Activated CD8-positive, alpha-beta T cell treated with anti-CD3 and anti-CD28 coated beads for 36 hours (primary cell): Measurements from ENCODE around the gene WDR82. TPM values are rescaled to one million over a fixed set of nuclear protein-coding genes. Genes with fewer than 3 reads are reported as not detected.

ENCODE experiments used
- ATAC-seq: fragments of 200-7000 bp; cut with Tn5 transposase; one replicate; pipeline ENCODE4 v1.10.0; 2021; ENCODE audit warnings: mild to moderate bottlenecking, moderate library complexity
- CTCF ChIA-PET: fragments of 350-600 bp; sonication (Branson Sonifier 250); formaldehyde crosslinking; loops from one replicate; lab custom pipeline; 2021; ENCODE audit warnings: antibody characterized with exemption; lab: Charles Lee
- POLR2A ChIA-PET: fragments of 350-600 bp; sonication (Branson Sonifier 250); formaldehyde crosslinking; loops from one replicate; lab custom pipeline; 2021; ENCODE audit warnings: antibody characterized with exemption; lab: Charles Lee
- DNase-seq: peaks from one replicate; pipeline ENCODE4 v3.0.0-alpha.2; 2020
- H3K27ac Mint-ChIP-seq: one replicate; pipeline ENCODE4 v1.8.0; 2021; ENCODE audit warnings: mild to moderate bottlenecking, mixed read lengths
- H3K27me3 Mint-ChIP-seq: one replicate; pipeline ENCODE4 v1.8.0; 2021; ENCODE audit warnings: mixed read lengths
- H3K36me3 Mint-ChIP-seq: one replicate; pipeline ENCODE4 v1.8.0; 2021; ENCODE audit warnings: low read depth, mixed read lengths
- H3K4me1 Mint-ChIP-seq: one replicate; pipeline ENCODE4 v1.8.0; 2021; ENCODE audit warnings: low read depth, mixed read lengths
- H3K4me3 Mint-ChIP-seq: one replicate; pipeline ENCODE4 v1.8.0; 2021; ENCODE audit warnings: mild to moderate bottlenecking, moderate library complexity, mixed read lengths
- H3K9me3 Mint-ChIP-seq: one replicate; pipeline ENCODE4 v1.8.0; 2021; ENCODE audit warnings: mixed read lengths
- CTCF ChIP-seq: fragments of 200-600 bp; IDR thresholded peaks from one replicate; pipeline ENCODE4 v1.8.0; 2022; ENCODE audit warnings: antibody characterized with exemption, mild to moderate bottlenecking
- intact Hi-C: fragments of 100-400 bp; cut with micrococcal nuclease; formaldehyde crosslinking; loops from one replicate; pipeline ENCODE4 v1.10.0; 2022
- total RNA-seq, 2 experiments: library from RNA; stranded (reverse); gene quantifications; one replicate each; pipeline ENCODE4 v1.2.3, GENCODE V29; 2021

The WDR82 gene
- total RNA-seq, 2 experiments from 2014 or later = 103 to 105 TPM

- Mint-ChIP-seq H3K9me3 (no peaks in the 10 kb centered on the region), H3K4me1 (no peaks in the 10 kb centered on the region), H3K27me3 (no peaks in the 10 kb centered on the region), H3K36me3 (no peaks in the 10 kb centered on the region), H3K27ac (no peak overlapping the region), H3K4me3 (no peak overlapping the region)
- no peak for TF ChIP-seq CTCF
- DNase-seq (no peak), ATAC-seq (no peak)
- intact Hi-C loops = no loop called here
- ChIA-PET POLR2A (no interaction called here), CTCF (interaction anchor here (0.8 to 1.1 kb wide), 2 partner anchors 33 to 108 kb away, joined by 3 read pairs; no protein-coding TSS in a partner anchor)
Measured at GRCh38 chr3:52324676-52325075, 46.2 kb upstream of the WDR82 start.

- ChIA-PET POLR2A (no interaction called here), CTCF (interaction anchor here (1.1 to 1.8 kb wide), 3 partner anchors 15 to 107 kb away, joined by 3 to 5 read pairs (median 4); no protein-coding TSS in a partner anchor)
- no peak for ATAC-seq
- Mint-ChIP-seq H3K9me3 (no peaks in the 10 kb centered on the region), H3K4me3 (no peak overlapping the region), H3K36me3 (no peaks in the 10 kb centered on the region), H3K27ac (no peak overlapping the region), H3K4me1 (no peaks in the 10 kb centered on the region), H3K27me3 (no peaks in the 10 kb centered on the region)
- no peak for TF ChIP-seq CTCF
- DNase-seq = no peak
- intact Hi-C loops = no loop called here
Measured at GRCh38 chr3:52323526-52324295, 45.3 kb upstream of the WDR82 start.

- intact Hi-C loops = no loop called here
- no peak for DNase-seq
- ChIA-PET CTCF (interaction anchor here (1.8 kb wide), 1 partner anchor 102 kb away, joined by 4 read pairs; no protein-coding TSS in a partner anchor), POLR2A (interaction anchor here (1.2 kb wide), 1 partner anchor 12 kb away, joined by 3 read pairs; no protein-coding TSS in a partner anchor)
- H3K27ac Mint-ChIP-seq = no peak overlapping the region
- peaks cover 6% of the 10 kb centered on the region for H3K4me1 Mint-ChIP-seq
- H3K4me3 Mint-ChIP-seq = no peak overlapping the region
- H3K9me3 Mint-ChIP-seq = no peaks in the 10 kb centered on the region
- H3K27me3 Mint-ChIP-seq = no peaks in the 10 kb centered on the region
- no peak for ATAC-seq
- no peaks in the 10 kb centered on the region for H3K36me3 Mint-ChIP-seq
- TF ChIP-seq CTCF = no peak
Measured at GRCh38 chr3:52322466-52322865, 44.0 kb upstream of the WDR82 start.

- DNase-seq (no peak), ATAC-seq (no peak)
- CTCF ChIA-PET = interaction anchor here (0.9 kb wide), 1 partner anchor 18 kb away, joined by 4 read pairs; no protein-coding TSS in a partner anchor
- no peak for TF ChIP-seq CTCF
- no peaks in the 10 kb centered on the region for H3K9me3 Mint-ChIP-seq
- H3K4me3 Mint-ChIP-seq = no peak overlapping the region
- no peak overlapping the region for H3K27ac Mint-ChIP-seq
- POLR2A ChIA-PET = no interaction called here
- no peaks in the 10 kb centered on the region for H3K27me3 Mint-ChIP-seq
- intact Hi-C loops = no loop called here
- no peaks in the 10 kb centered on the region for H3K36me3 Mint-ChIP-seq
- H3K4me1 Mint-ChIP-seq = peaks cover 16% of the 10 kb centered on the region
Measured at GRCh38 chr3:52321481-52321880, 43.0 kb upstream of the WDR82 start.
